H1 (cell line): ENCODE measurements around the gene KRT32. TPM values are rescaled to one million over a fixed set of nuclear protein-coding genes. Genes with fewer than 3 reads are reported as not detected.

Source experiments
- CTCF ChIA-PET: fragments of 300-600 bp; sonication (Branson Sonifier 250); formaldehyde crosslinking; loops from one replicate; lab custom pipeline; 2021; ENCODE audit not compliant: partially characterized antibody; lab: Charles Lee
- POLR2A ChIA-PET: fragments of 300-600 bp; sonication (Branson Sonifier 250); formaldehyde crosslinking; loops from one replicate; lab custom pipeline; 2021; ENCODE audit warnings: inconsistent platforms; ENCODE audit not compliant: partially characterized antibody; lab: Charles Lee
- DNase-seq, 2 experiments: peaks; one replicate each; pipeline versions ENCODE4 v3.0.0 to v3.0.0-alpha.2; 2010 to 2022; ENCODE audit warnings: low spot score in 2 of 2, low read depth in 1 of 2, mixed read lengths in 1 of 2
- FAIRE-seq: peaks from 2 replicates; lab custom pipeline; 2011; peaks lifted over from hg19 to GRCh38; lab: Jason Lieb, UNC
- H2AFZ ChIP-seq: 2 replicates; pipeline ENCODE4 v1.8.1; 2012; ENCODE audit warnings: low read length, inconsistent platforms
- H2AK5ac ChIP-seq: 2 replicates; pipeline ENCODE4 v1.6.1; 2013; ENCODE audit warnings: low read depth, low read length
- H2BK120ac ChIP-seq: replicated peaks from 2 replicates; pipeline ENCODE3; 2013; ENCODE audit warnings: low read depth, low read length, inconsistent platforms
- H2BK12ac ChIP-seq: 2 replicates; pipeline ENCODE4 v1.6.1; 2013; ENCODE audit warnings: low read depth, low read length
- H2BK15ac ChIP-seq: 2 replicates; pipeline ENCODE4 v1.6.1; 2013; ENCODE audit warnings: low read length
- H2BK20ac ChIP-seq: 2 replicates; pipeline ENCODE4 v1.6.1; 2013; ENCODE audit warnings: low read length
- H2BK5ac ChIP-seq: 2 replicates; pipeline ENCODE4 v1.6.1; 2013; ENCODE audit warnings: low read depth, low read length
- H3K14ac ChIP-seq: 2 replicates; pipeline ENCODE4 v1.6.1; 2013; ENCODE audit warnings: inconsistent platforms; ENCODE audit not compliant: insufficient read length
- H3K18ac ChIP-seq: 2 replicates; pipeline ENCODE4 v1.6.1; 2013; ENCODE audit warnings: low read length; ENCODE audit errors: extremely low read depth
- H3K23ac ChIP-seq: 2 replicates; pipeline ENCODE4 v1.6.1; 2013; ENCODE audit warnings: inconsistent platforms; ENCODE audit not compliant: insufficient read length
- H3K23me2 ChIP-seq: 2 replicates; pipeline ENCODE4 v1.6.1; 2013; ENCODE audit warnings: low read depth, low read length
- H3K27ac ChIP-seq: 2 replicates; pipeline ENCODE4 v1.6.1; 2011; ENCODE audit warnings: low read depth, low read length, inconsistent platforms
- H3K27me3 ChIP-seq, 4 experiments: replicated peaks in 1 of 4; 1 replicate in 1 of 4; 2 replicates in 3 of 4; pipeline versions ENCODE4 v1.6.1 to v1.8.1; 2011 to 2013; ENCODE audit warnings: low read length in 3 of 4, mild to moderate bottlenecking in 3 of 4, inconsistent platforms in 2 of 4, mixed read lengths in 2 of 4, moderate library complexity in 1 of 4; ENCODE audit not compliant: control insufficient read depth in 3 of 4, insufficient read depth in 3 of 4; ENCODE audit errors: extremely low read depth in 1 of 4
- H3K36me3 ChIP-seq, 4 experiments: 2 replicates each; pipeline versions ENCODE4 v1.6.1 to v1.8.1; 2011 to 2013; ENCODE audit warnings: mild to moderate bottlenecking in 4 of 4, low read length in 3 of 4, moderate library complexity in 2 of 4, control low read depth in 1 of 4, inconsistent platforms in 1 of 4; ENCODE audit not compliant: insufficient read depth in 4 of 4, control insufficient read depth in 2 of 4
- H3K4ac ChIP-seq: replicated peaks from 2 replicates; pipeline ENCODE3; 2013; ENCODE audit warnings: low read length, low read depth, mixed read lengths, inconsistent platforms; ENCODE audit not compliant: insufficient read length
- H3K4me1 ChIP-seq, 4 experiments: replicated peaks in 1 of 4; 1 replicate in 1 of 4; 2 replicates in 3 of 4; pipeline versions ENCODE4 v1.6.1 to v1.8.1; 2011 to 2013; ENCODE audit warnings: low read length in 3 of 4, inconsistent platforms in 2 of 4, mixed read lengths in 1 of 4; ENCODE audit not compliant: insufficient read depth in 4 of 4, control insufficient read depth in 3 of 4
- H3K4me2 ChIP-seq, 2 experiments: 2 replicates each; pipeline versions ENCODE4 v1.6.1 to v1.8.1; 2011 to 2013; ENCODE audit warnings: low read depth in 2 of 2, low read length in 2 of 2, control low read depth in 1 of 2, inconsistent platforms in 1 of 2, mild to moderate bottlenecking in 1 of 2; ENCODE audit not compliant: insufficient read depth in 1 of 2
- H3K4me3 ChIP-seq, 4 experiments: fragments of 200-600, 300-600 bp in 1 of 4; sonication (generic), shearing (Covaris generic), sonication (Bioruptor Twin) in 1 of 4; 2 replicates each; pipeline versions ENCODE4 v1.5.1 to v1.8.1; 2011 to 2016; ENCODE audit warnings: low read length in 4 of 4, low read depth in 3 of 4, control low read depth in 2 of 4, inconsistent platforms in 2 of 4, mild to moderate bottlenecking in 2 of 4, mixed read lengths in 1 of 4, moderate library complexity in 1 of 4; ENCODE audit not compliant: insufficient read depth in 2 of 4; ENCODE audit errors: extremely low read depth in 1 of 4
- H3K56ac ChIP-seq: replicated peaks from 2 replicates; pipeline ENCODE3; 2013; ENCODE audit warnings: low read depth, mild to moderate bottlenecking, mixed read lengths, low read length, inconsistent platforms; ENCODE audit not compliant: insufficient read length
- H3K79me1 ChIP-seq: 2 replicates; pipeline ENCODE4 v1.6.1; 2013; ENCODE audit warnings: low read depth, low read length, control low read depth
- H3K79me2 ChIP-seq, 2 experiments: 2 replicates each; pipeline versions ENCODE4 v1.6.1 to v1.8.1; 2012 to 2013; ENCODE audit warnings: low read length in 2 of 2, mild to moderate bottlenecking in 2 of 2, inconsistent platforms in 1 of 2; ENCODE audit not compliant: insufficient read depth in 2 of 2, control insufficient read depth in 1 of 2
- H3K9ac ChIP-seq, 4 experiments: replicated peaks in 1 of 4; 1 replicate in 1 of 4; 2 replicates in 3 of 4; pipeline versions ENCODE4 v1.6.1 to v1.8.1; 2011 to 2013; ENCODE audit warnings: low read depth in 3 of 4, low read length in 3 of 4, control low read depth in 2 of 4, mild to moderate bottlenecking in 2 of 4, moderate library complexity in 2 of 4, inconsistent platforms in 1 of 4; ENCODE audit errors: extremely low read depth in 1 of 4
- H3K9me3 ChIP-seq, 2 experiments: 2 replicates each; pipeline versions ENCODE4 v1.6.1 to v1.8.1; 2012 to 2013; ENCODE audit warnings: mild to moderate bottlenecking in 2 of 2, moderate library complexity in 2 of 2, control low read depth in 1 of 2, inconsistent platforms in 1 of 2, low read depth in 1 of 2, low read length in 1 of 2, mixed read lengths in 1 of 2; ENCODE audit not compliant: insufficient read depth in 2 of 2
- H4K20me1 ChIP-seq, 2 experiments: replicated peaks in 1 of 2; 2 replicates each; pipeline versions ENCODE3 to v1.8.1; 2011 to 2013; ENCODE audit warnings: inconsistent platforms in 2 of 2, low read length in 2 of 2, mild to moderate bottlenecking in 1 of 2; ENCODE audit not compliant: insufficient read depth in 2 of 2, control insufficient read depth in 1 of 2
- H4K5ac ChIP-seq: 2 replicates; pipeline ENCODE4 v1.6.1; 2013; ENCODE audit warnings: low read length, low read depth, mixed read lengths, inconsistent platforms; ENCODE audit not compliant: insufficient read length
- H4K8ac ChIP-seq: 2 replicates; pipeline ENCODE4 v1.8.0; 2013; ENCODE audit warnings: mild to moderate bottlenecking, moderate library complexity, low read length, inconsistent platforms; ENCODE audit not compliant: insufficient read depth; ENCODE audit errors: extremely low read depth
- H4K91ac ChIP-seq: replicated peaks from 2 replicates; pipeline ENCODE3; 2013; ENCODE audit warnings: low read length, mixed read lengths, inconsistent platforms; ENCODE audit not compliant: insufficient read length
- CHD2 ChIP-seq: IDR thresholded peaks from 2 replicates; pipeline ENCODE4 v1.6.1; 2012; ENCODE audit warnings: low read length, improper control_type of control experiment
- GABPA ChIP-seq: IDR thresholded peaks from 2 replicates; pipeline ENCODE4 v1.6.1; 2011; ENCODE audit warnings: mild to moderate bottlenecking, low read length, moderate library complexity, borderline replicate concordance; ENCODE audit not compliant: insufficient read depth
- HDAC2 ChIP-seq, 2 experiments: fragments of 300-600 bp in 1 of 2; sonication (generic) in 1 of 2; IDR thresholded peaks; 2 replicates each; pipeline ENCODE4 v1.6.1; 2011 to 2012; ENCODE audit warnings: low read depth in 2 of 2, low read length in 2 of 2, mild to moderate bottlenecking in 2 of 2, moderate library complexity in 2 of 2, borderline replicate concordance in 1 of 2, inconsistent platforms in 1 of 2
- KDM1A ChIP-seq: fragments of 200-600, 300-600 bp; sonication (generic); IDR thresholded peaks from 2 replicates; pipeline ENCODE4 v1.7.1; 2016; ENCODE audit warnings: mild to moderate bottlenecking, low read length, borderline replicate concordance
- PHF8 ChIP-seq: fragments of 200-600 bp; sonication (generic); conservative IDR thresholded peaks from 2 replicates; pipeline ENCODE4 v1.7.1; 2012; ENCODE audit warnings: low read depth, mild to moderate bottlenecking, inconsistent platforms, low read length, moderate library complexity
- RFX5 ChIP-seq: IDR thresholded peaks from 2 replicates; pipeline ENCODE4 v1.6.1; 2011; ENCODE audit warnings: low read depth, low read length, improper control_type of control experiment, borderline replicate concordance
- RNF2 ChIP-seq: fragments of 200-900, 300-1000 bp; sonication (generic); IDR thresholded peaks from 2 replicates; pipeline ENCODE4 v1.7.1; 2016; ENCODE audit warnings: borderline replicate concordance, low read depth, mild to moderate bottlenecking, antibody characterized with exemption, low read length; ENCODE audit not compliant: poor library complexity, severe bottlenecking; ENCODE audit errors: missing control alignments
- SIX5 ChIP-seq: IDR thresholded peaks from 2 replicates; pipeline ENCODE4 v1.6.1; 2011; ENCODE audit warnings: mild to moderate bottlenecking, low read depth, low read length
- TAF7 ChIP-seq: optimal IDR thresholded peaks from 2 replicates; pipeline ENCODE3; 2011; ENCODE audit warnings: low read depth, mild to moderate bottlenecking, inconsistent platforms, low read length, moderate library complexity, borderline replicate concordance
- USF2 ChIP-seq: IDR thresholded peaks from 2 replicates; pipeline ENCODE4 v1.6.1; 2011; ENCODE audit warnings: low read length, improper control_type of control experiment
- ZNF274 ChIP-seq: IDR thresholded peaks from 2 replicates; pipeline ENCODE4 v1.7.0; 2012; ENCODE audit warnings: low read length, borderline replicate concordance; ENCODE audit errors: extremely low read depth
- WGBS, 2 experiments: shearing (Covaris generic) in 1 of 2; methylation state at CpG; one replicate each; pipeline versions ENCODE4 v1.1.6 to v1.1.7; 2013 to 2015; ENCODE audit warnings: low lambda C conversion rate in 2 of 2, mixed read lengths in 2 of 2, inconsistent platforms in 1 of 2, low coverage in 1 of 2, missing lambda C conversion rate in 1 of 2; ENCODE audit not compliant: insufficient replicate concordance in 2 of 2, insufficient coverage in 1 of 2, insufficient read length in 1 of 2; ENCODE audit errors: extremely low coverage in 1 of 2, missing lambda C conversion rate in 1 of 2; 5-methylcytosine and 5-hydroxymethylcytosine counted together
- polyA plus RNA-seq, 7 experiments: library from polyadenylated mRNA; depleted of rRNA in 3 of 7; stranded (reverse) in 5 of 7; unstranded in 2 of 7; fragments of >200 nt in 5 of 7; fragments of 200-250 nt in 2 of 7; gene quantifications; 1 replicate in 5 of 7; 2 replicates in 1 of 7; 4 replicates in 1 of 7; pipeline versions ENCODE4 v1.2.1 to v1.2.3, GENCODE V29; 2011 to 2013; ENCODE audit warnings: missing spikeins in 2 of 7, mixed read lengths in 2 of 7
- total RNA-seq: library from RNA; stranded (reverse); fragmentation: NEBNext Ultra II Directional; extraction: Animal tissue kit (Norgen Biotek cat#: 25700); gene quantifications from 2 replicates; pipeline ENCODE4 v1.2.1, GENCODE V29; 2021

Gene KRT32
- total and polyA plus RNA-seq, 2 of the 8 experiments (the other 6 are each of a cell fraction or from before 2014, with no cell fraction given): not detected

DNA sequence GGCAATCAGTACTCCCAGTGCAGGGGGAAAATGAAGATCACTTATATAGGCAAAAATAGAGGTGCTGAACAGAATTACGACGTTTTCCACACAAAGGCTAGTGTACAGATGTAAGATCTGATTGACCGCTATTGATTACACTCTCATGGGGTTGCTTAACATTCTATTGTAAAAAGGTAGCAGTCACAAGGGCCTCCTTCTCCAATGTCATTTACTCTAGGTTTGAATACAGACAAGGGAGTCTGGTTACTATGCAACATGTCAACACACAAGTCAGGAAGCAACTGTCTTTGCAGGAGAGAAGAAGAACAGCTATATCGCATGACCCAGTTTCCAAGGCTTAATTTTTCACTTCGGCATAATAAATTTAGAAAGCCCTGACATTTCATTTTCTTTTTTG is 50.7 kb downstream of the KRT32 start:
- H3K9ac ChIP-seq: no peak overlapping the region
- peaks cover 0 to 7% (median 0%) of the 10 kb centered on the region in 4 experiments; a peak in 4 of 7 replicates for H3K4me1 ChIP-seq
- no peaks in the 10 kb centered on the region for H4K20me1 ChIP-seq
- no peak overlapping the region for H3K23ac ChIP-seq
- H3K23me2 ChIP-seq: no peaks in the 10 kb centered on the region
- H3K56ac ChIP-seq: no peak overlapping the region
- H3K9me3 ChIP-seq: no peaks in the 10 kb centered on the region
- H2AK5ac ChIP-seq: no peak overlapping the region
- H2AFZ ChIP-seq: no peak overlapping the region
- H4K91ac ChIP-seq: no peak overlapping the region
- no peak overlapping the region for H2BK5ac ChIP-seq
- no peak for TF ChIP-seq USF2
- no peak for TF ChIP-seq PHF8
- no peak for TF ChIP-seq HDAC2 (IDR thresholded peaks at IDR 0.05; ENCODE audit: borderline replicate concordance in 1 of 2, low read depth in 2 of 2, low read length in 2 of 2)
- no peak for TF ChIP-seq GABPA
- TF ChIP-seq KDM1A: no peak
- TF ChIP-seq SIX5: no peak
- no peak for TF ChIP-seq CHD2
- no peak for TF ChIP-seq ZNF274
- TF ChIP-seq TAF7: no peak
- no peak for TF ChIP-seq RNF2
- no peak for TF ChIP-seq RFX5
- H4K5ac ChIP-seq: no peak overlapping the region
- DNase-seq: no peak
- CTCF ChIA-PET: interaction anchor here (0.7 to 3.8 kb wide), 11 partner anchors 10 to 500 kb away, joined by 3 to 51 read pairs (median 5); no protein-coding TSS in a partner anchor
- POLR2A ChIA-PET: no interaction called here
- no peak overlapping the region for H4K8ac ChIP-seq
- H3K4ac ChIP-seq: no peak overlapping the region
- H3K18ac ChIP-seq: no peak overlapping the region
- H3K27me3 ChIP-seq: no peaks in the 10 kb centered on the region; a peak in 2 of 7 replicates
- H3K4me2 ChIP-seq: no peak overlapping the region
- no peaks in the 10 kb centered on the region for H3K79me1 ChIP-seq
- no peak overlapping the region for H3K14ac ChIP-seq
- WGBS, 2 experiments: 96% methylated on average over 5 of the region's 5 CpGs; no CpG with 5 or more reads in 1 of the 2 experiments
- no peak overlapping the region for H2BK120ac ChIP-seq
- H2BK15ac ChIP-seq: no peak overlapping the region
- no peaks in the 10 kb centered on the region for H3K36me3 ChIP-seq
- no peak overlapping the region for H2BK12ac ChIP-seq
- no peak overlapping the region for H3K27ac ChIP-seq
- no peak overlapping the region for H3K4me3 ChIP-seq
- H3K79me2 ChIP-seq: no peaks in the 10 kb centered on the region
- H2BK20ac ChIP-seq: no peak overlapping the region
- no peak for FAIRE-seq
